ENCODE data around the gene NLK.

GRCh38 chr17:28177351-28177750 lies 134.9 kb downstream of the NLK start:
- TF ChIP-seq EZH2 (IDR thresholded peaks at IDR 0.05; ENCODE audit: insufficient read depth, low read length) (no peak), CTCF (IDR thresholded peaks at IDR 0.05; ENCODE audit: insufficient read depth, low read depth, low read length) (no peak)

Data from astrocyte (in vitro differentiated cells and primary cell).